K562 (cell line): ENCODE data around the gene KLHL24. TPM values are rescaled to one million over a fixed set of nuclear protein-coding genes. Genes with fewer than 3 reads are reported as not detected.

Source experiments
- ATAC-seq: fragments of 200-7000 bp; cut with Tn5 transposase; 3 replicates; pipeline ENCODE4 v1.9.1; 2020; ENCODE audit warnings: moderate library complexity
- Bru-seq: library from RNA; stranded (reverse); fragments of 400-500 nt; gene quantifications from one replicate; lab custom pipeline; 2021; lab: Mats Ljungman, UMichigan
- BruChase-seq, 2 experiments: library from RNA; stranded (reverse); fragments of 400-500 nt; gene quantifications; one replicate each; lab custom pipeline; 2021; lab: Mats Ljungman, UMichigan
- BruUV-seq: library from RNA; stranded (reverse); fragments of 400-500 nt; replicated peaks from 2 replicates; lab custom pipeline; 2021; lab: Mats Ljungman, UMichigan
- CTCF ChIA-PET: fragments of 300-600 bp; formaldehyde crosslinking; extraction: SDS; loops from one replicate; lab custom pipeline; 2021; ENCODE audit warnings: low intra/inter-chr PET ratio; lab: Yijun Ruan, JAX
- POLR2A ChIA-PET: fragments of 300-600, 350-650 bp; sonication (Branson Sonifier 250); formaldehyde crosslinking; extraction: SDS; loops from one replicate; lab custom pipeline; 2021; ENCODE audit warnings: antibody characterized with exemption, inconsistent platforms; lab: Yijun Ruan, JAX
- DNase-seq, 4 experiments: peaks; one replicate each; pipeline versions ENCODE4 v3.0.0 to v3.0.0-alpha.2; 2011 to 2018; ENCODE audit warnings: low spot score in 3 of 4, mixed read lengths in 3 of 4; ENCODE audit errors: extremely low read depth in 1 of 4
- FAIRE-seq: peaks from 2 replicates; lab custom pipeline; 2011; peaks lifted over from hg19 to GRCh38; lab: Jason Lieb, UNC
- H2AFZ ChIP-seq: 2 replicates; pipeline ENCODE4 v1.6.0; 2011; ENCODE audit warnings: low read depth, low read length, control low read depth, inconsistent platforms
- H3K27ac ChIP-seq: fragments of 200-600 bp; 3 replicates; pipeline ENCODE4 v1.8.0; 2011; ENCODE audit warnings: low read depth, mild to moderate bottlenecking, control low read depth, inconsistent platforms, low read length, moderate library complexity, mixed read lengths; ENCODE audit errors: extremely low read depth
- H3K27me3 ChIP-seq, 2 experiments: fragments of 300-600 bp in 1 of 2; 2 replicates in 1 of 2; 3 replicates in 1 of 2; pipeline versions ENCODE4 v1.6.0 to v1.8.0; 2011; ENCODE audit warnings: inconsistent platforms in 2 of 2, low read length in 2 of 2, mild to moderate bottlenecking in 1 of 2, mixed read lengths in 1 of 2, moderate library complexity in 1 of 2; ENCODE audit not compliant: control insufficient read depth in 2 of 2, insufficient read depth in 2 of 2
- H3K36me3 ChIP-seq: fragments of 300-600 bp; 3 replicates; pipeline ENCODE4 v1.8.0; 2011; ENCODE audit warnings: mild to moderate bottlenecking, low read length, inconsistent platforms; ENCODE audit not compliant: control insufficient read depth, insufficient read depth
- H3K4me1 ChIP-seq, 2 experiments: fragments of 200-600 bp in 1 of 2; replicated peaks in 1 of 2; 2 replicates in 1 of 2; 3 replicates in 1 of 2; pipeline versions ENCODE4 v1.5.1 to v1.8.0; 2011; ENCODE audit warnings: inconsistent platforms in 2 of 2, low read length in 2 of 2, mild to moderate bottlenecking in 1 of 2, mixed read lengths in 1 of 2, moderate library complexity in 1 of 2; ENCODE audit not compliant: control insufficient read depth in 2 of 2, insufficient read depth in 2 of 2
- H3K4me2 ChIP-seq: 2 replicates; pipeline ENCODE4 v1.6.1; 2011; ENCODE audit warnings: low read length, control low read depth, inconsistent platforms, mixed read lengths; ENCODE audit not compliant: insufficient read depth
- H3K4me3 ChIP-seq: fragments of 200-600 bp; sonication (generic), shearing (Covaris generic); 2 replicates; pipeline ENCODE4 v1.5.1; 2016; ENCODE audit warnings: control low read depth, inconsistent platforms
- H3K79me2 ChIP-seq: fragments of 200-600 bp; 3 replicates; pipeline ENCODE4 v1.8.0; 2011; ENCODE audit warnings: low read length, inconsistent platforms; ENCODE audit not compliant: control insufficient read depth, insufficient read depth
- H3K9ac ChIP-seq, 2 experiments: 2 replicates each; pipeline versions ENCODE4 v1.6.0 to v1.6.1; 2011; ENCODE audit warnings: low read depth in 2 of 2, low read length in 2 of 2, control low read depth in 1 of 2, inconsistent platforms in 1 of 2, mild to moderate bottlenecking in 1 of 2, mixed read lengths in 1 of 2; ENCODE audit not compliant: insufficient read depth in 1 of 2
- H3K9me1 ChIP-seq: one replicate; pipeline ENCODE4 v1.6.0; 2011; ENCODE audit warnings: inconsistent platforms, mild to moderate bottlenecking, low read length, moderate library complexity; ENCODE audit not compliant: control insufficient read depth, insufficient read depth
- H3K9me3 ChIP-seq: replicated peaks from 2 replicates; pipeline ENCODE4 v1.5.1; 2011; ENCODE audit warnings: low read depth, low read length, inconsistent platforms; ENCODE audit not compliant: control insufficient read depth, insufficient read depth
- H4K20me1 ChIP-seq: replicated peaks from 2 replicates; pipeline ENCODE4 v1.6.1; 2011; ENCODE audit warnings: low read length, inconsistent platforms, mixed read lengths; ENCODE audit not compliant: control insufficient read depth, insufficient read depth
- ERF ChIP-seq: fragments of 450-650 bp; formaldehyde crosslinking; IDR thresholded peaks from 2 replicates; pipeline ENCODE4 v1.4.0; 2020; ENCODE audit warnings: mild to moderate bottlenecking, mixed read lengths
- KLF16 ChIP-seq: IDR thresholded peaks from 2 replicates; pipeline ENCODE4 v1.6.1; 2016; ENCODE audit warnings: antibody characterized with exemption
- NRF1 ChIP-seq, 2 experiments: fragments of 450-650 bp; IDR thresholded peaks in 1 of 2; conservative IDR thresholded peaks in 1 of 2; 2 replicates each; pipeline ENCODE4 v1.6.1; 2014; ENCODE audit warnings: mild to moderate bottlenecking in 2 of 2
- TOE1 ChIP-seq, 2 experiments: fragments of 450-650 bp in 1 of 2; sonication (generic) in 1 of 2; formaldehyde crosslinking in 1 of 2; IDR thresholded peaks; 2 replicates each; pipeline versions ENCODE4 v1.7.1 to v1.8.0; 2016 to 2022; ENCODE audit warnings: borderline replicate concordance in 2 of 2, mild to moderate bottlenecking in 2 of 2, antibody characterized with exemption in 1 of 2, inconsistent platforms in 1 of 2, low read depth in 1 of 2, missing genetic modification reagents in 1 of 2, moderate library complexity in 1 of 2
- ZBTB1 ChIP-seq: sonication (generic); formaldehyde crosslinking; IDR thresholded peaks from 2 replicates; pipeline ENCODE4 v1.8.1; 2023; ENCODE audit warnings: missing genetic modification reagents, low read depth, mild to moderate bottlenecking, borderline replicate concordance
- ZNF12 ChIP-seq: sonication (generic); formaldehyde crosslinking; IDR thresholded peaks from 2 replicates; pipeline ENCODE4 v1.4.0; 2020; ENCODE audit warnings: mild to moderate bottlenecking, missing genetic modification reagents
- WGBS: fragments of 100-300 bp; shearing (Covaris generic); methylation state at CpG from one replicate; pipeline ENCODE4 v1.1.6; 2016; ENCODE audit warnings: low coverage, mixed read lengths; ENCODE audit not compliant: insufficient coverage; ENCODE audit errors: missing lambda C conversion rate; 5-methylcytosine and 5-hydroxymethylcytosine counted together
- in situ Hi-C: fragments of 300-500 bp; cut with MboI; formaldehyde crosslinking; loops from 4 replicates; pipeline ENCODE4 v1.15.0; 2018; ENCODE audit warnings: inconsistent platforms, mixed read lengths
- intact Hi-C: fragments of 100-400 bp; cut with micrococcal nuclease; formaldehyde crosslinking; loops from 2 replicates; pipeline ENCODE4 v1.14.2; 2022
- long read RNA-seq, 3 experiments: library from polyadenylated mRNA in 2 of 3; library from RNA in 1 of 3; unstranded in 2 of 3; stranded (forward) in 1 of 3; transcript quantifications; one replicate each; pipeline ENCODE4 v2.0.0, GENCODE V29; 2019 to 2022
- polyA minus RNA-seq, 3 experiments: library from RNA; depleted of rRNA, polyadenylated mRNA; stranded (reverse); fragments of >200 nt; gene quantifications; 2 replicates each; pipeline ENCODE4 v1.2.3, GENCODE V29; 2011
- polyA plus RNA-seq, 8 experiments: library from polyadenylated mRNA; depleted of rRNA in 4 of 8; stranded (reverse) in 5 of 8; unstranded in 3 of 8; fragments of >200 nt; fragmentation: Nextera tagmentation in 2 of 8; fragmentation: Illumina TruSeq in 1 of 8; extraction: Ambion mirVana in 2 of 8; extraction: Trizol in 1 of 8; gene quantifications; 2 replicates each; pipeline versions ENCODE4 v1.2.1 to v1.2.3, GENCODE V29; 2011 to 2014; ENCODE audit warnings: inconsistent platforms in 1 of 8, missing spikeins in 1 of 8
- total RNA-seq, 7 experiments: library from RNA; depleted of rRNA in 6 of 7; stranded (reverse); fragments of >200 nt in 6 of 7; fragmentation: Illumina TruSeq in 2 of 7; extraction: Trizol in 2 of 7; gene quantifications; 2 replicates each; pipeline versions ENCODE4 v1.2.1 to v1.2.3, GENCODE V29; 2011 to 2021; ENCODE audit warnings: low replicate concordance in 1 of 7
- TF ChIP-seq, protein P1 (sequence below): sonication (generic); formaldehyde crosslinking; IDR thresholded peaks from 2 replicates; pipeline ENCODE4 v1.8.0; 2022; ENCODE audit warnings: mild to moderate bottlenecking, missing genetic modification reagents

Gene KLHL24, protein sequence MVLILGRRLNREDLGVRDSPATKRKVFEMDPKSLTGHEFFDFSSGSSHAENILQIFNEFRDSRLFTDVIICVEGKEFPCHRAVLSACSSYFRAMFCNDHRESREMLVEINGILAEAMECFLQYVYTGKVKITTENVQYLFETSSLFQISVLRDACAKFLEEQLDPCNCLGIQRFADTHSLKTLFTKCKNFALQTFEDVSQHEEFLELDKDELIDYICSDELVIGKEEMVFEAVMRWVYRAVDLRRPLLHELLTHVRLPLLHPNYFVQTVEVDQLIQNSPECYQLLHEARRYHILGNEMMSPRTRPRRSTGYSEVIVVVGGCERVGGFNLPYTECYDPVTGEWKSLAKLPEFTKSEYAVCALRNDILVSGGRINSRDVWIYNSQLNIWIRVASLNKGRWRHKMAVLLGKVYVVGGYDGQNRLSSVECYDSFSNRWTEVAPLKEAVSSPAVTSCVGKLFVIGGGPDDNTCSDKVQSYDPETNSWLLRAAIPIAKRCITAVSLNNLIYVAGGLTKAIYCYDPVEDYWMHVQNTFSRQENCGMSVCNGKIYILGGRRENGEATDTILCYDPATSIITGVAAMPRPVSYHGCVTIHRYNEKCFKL
- 24.6 and 59.1 TPM in 2 replicates for total RNA-seq (2011; cell fraction: chromatin; rRNA removed; ENCODE audit: low replicate concordance)
- total RNA-seq (2011; cell fraction: nucleolus; rRNA removed), result 10.0 and 17.0 TPM in 2 replicates
- 23.2 and 26.3 TPM in 2 replicates for total RNA-seq (2011; cell fraction: nucleoplasm; rRNA removed)
- total RNA-seq (2014; rRNA removed) (9.5 and 14.2 TPM in 2 replicates), total RNA-seq (2014; rRNA removed; fragmentation: Illumina TruSeq; extraction: Trizol) (14.7 and 18.8 TPM in 2 replicates), total RNA-seq (2015; rRNA removed; fragmentation: Illumina TruSeq; extraction: Trizol) (7.4 and 8.7 TPM in 2 replicates), total RNA-seq (2021) (14.5 and 21.2 TPM in 2 replicates), polyA plus RNA-seq (2011; rRNA removed) (15.8 and 18.3 TPM in 2 replicates), polyA plus RNA-seq (2014; fragmentation: Illumina TruSeq; extraction: Trizol) (9.1 and 13.7 TPM in 2 replicates), polyA plus RNA-seq (2014; fragmentation: Nextera tagmentation; extraction: Ambion mirVana) (1 to 10 TPM; 3.3 to 6.6 TPM), polyA plus RNA-seq (2014; rRNA removed) (13.8 and 17.1 TPM in 2 replicates), polyA minus RNA-seq (2011; rRNA and poly(A)+ RNA removed) (76.5 and 94.0 TPM in 2 replicates), Bru-seq, nascent RNA (percentile 59 among the genes with signal in this experiment), BruChase-seq, experiment 1, labeled RNA remaining after a 2-hour chase (percentile 71 among the genes with signal in this experiment), BruChase-seq, experiment 2, labeled RNA remaining after a 6-hour chase (percentile 71 among the genes with signal in this experiment)
- 10.0 and 19.4 TPM in 2 replicates for polyA plus RNA-seq (2011; cell fraction: cytosol; rRNA removed)
- polyA plus RNA-seq (2011; cell fraction: nucleus; rRNA removed), result 5.9 and 12.3 TPM in 2 replicates
- 8.5 and 10.7 TPM in 2 replicates for polyA plus RNA-seq (2012)
- 18.3 and 29.7 TPM in 2 replicates for polyA minus RNA-seq (2011; cell fraction: cytosol; rRNA and poly(A)+ RNA removed)
- polyA minus RNA-seq (2011; cell fraction: nucleus; rRNA and poly(A)+ RNA removed), result 10.1 and 21.4 TPM in 2 replicates
- long read RNA-seq, experiment 1, full-length matches to known transcripts, result 8 of 28 reads
- long read RNA-seq, experiment 1, partial matches to known transcripts, result 4 of 28 reads
- long read RNA-seq, experiment 1, other reads (novel, unspliced or antisense), result 16 of 28 reads
- long read RNA-seq, experiment 2, partial matches to known transcripts, result 0 of 2 reads
- long read RNA-seq, experiment 2, other reads (novel, unspliced or antisense), result 2 of 2 reads
- long read RNA-seq, experiment 3, full-length matches to known transcripts, result 6 of 8 reads
- long read RNA-seq, experiment 3, partial matches to known transcripts, result 1 of 8 reads
- long read RNA-seq, experiment 3, other reads (novel, unspliced or antisense), result 1 of 8 reads

DNA sequence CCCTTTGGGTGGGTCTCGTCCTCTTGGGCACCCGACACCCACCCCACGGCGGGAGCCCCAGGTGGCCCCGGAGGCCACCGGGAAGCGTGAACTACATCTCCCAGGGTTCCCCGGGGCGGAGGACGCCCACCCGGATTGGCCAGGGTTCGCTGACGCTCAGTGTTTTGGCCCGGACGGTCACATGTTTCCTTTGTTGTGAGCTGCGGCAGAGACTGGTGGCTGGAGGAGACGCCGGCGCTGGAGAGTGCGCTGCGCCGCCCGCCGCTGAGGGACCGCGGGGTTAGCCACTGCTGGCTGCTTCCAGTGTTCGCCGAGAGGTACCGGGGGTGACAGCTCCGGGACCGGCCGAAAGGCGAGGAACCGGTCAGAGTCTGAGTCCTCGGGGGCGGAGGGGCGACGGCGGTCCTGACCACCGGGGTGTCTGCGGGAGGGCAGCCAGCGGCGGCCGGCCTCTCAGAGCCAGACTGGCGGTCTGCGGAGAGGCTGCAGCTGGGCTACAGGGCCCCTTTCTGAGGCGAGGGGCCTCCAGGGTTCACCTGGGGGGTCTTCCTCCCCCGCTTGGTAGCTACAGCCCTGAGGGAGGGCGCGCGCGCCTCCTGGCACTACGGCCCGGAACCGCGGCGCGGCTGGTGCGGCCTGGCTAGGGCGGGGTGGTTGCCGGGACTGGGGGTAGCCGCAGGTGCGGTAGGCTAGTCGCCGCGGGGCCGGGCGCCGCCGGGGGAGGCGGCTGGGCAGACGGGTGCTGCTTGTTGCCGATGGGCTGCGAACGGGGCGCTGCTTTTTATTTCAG is at the start of gene KLHL24:
TSS of gene KLHL24 (plus strand) at position 193 of the 790 bp plus-strand sequence. CDS start 14,734 bp downstream, outside the sequence.
- ChIA-PET CTCF (interaction anchor here (0.5 kb wide), 1 partner anchor 62 kb away, joined by 4 read pairs; no protein-coding TSS in a partner anchor), POLR2A (interaction anchor here (0.6 to 2.2 kb wide), 7 partner anchors 10 to 43 kb away, joined by 3 to 8 read pairs (median 3); no protein-coding TSS in a partner anchor)
- peak; percentile 85 to 96 (median 90) for DNase-seq
- peak within 1 kb of the TSS; percentile 89 for H3K4me2 ChIP-seq
- H3K79me2 ChIP-seq, result peaks cover 23% of the 10 kb centered on the region; the same call in 2 of the 3 replicates
- ATAC-seq, result peak; percentile 93
- under 1% methylated on average over 31 of the region's 76 CpGs for WGBS
- no peaks in the 10 kb centered on the region for H3K27me3 ChIP-seq
- intact Hi-C loops (no loop called here), in situ Hi-C loops (no loop called here)
- no peaks in the 10 kb centered on the region for H3K9me1 ChIP-seq
- H2AFZ ChIP-seq, result peak within 1 kb of the TSS; percentile 97
- H3K9me3 ChIP-seq, result no peaks in the 10 kb centered on the region
- no peaks in the 10 kb centered on the region for H4K20me1 ChIP-seq
- H3K4me3 ChIP-seq, result peak within 1 kb of the TSS; percentile 97
- no peaks in the 10 kb centered on the region for H3K36me3 ChIP-seq
- peak within 1 kb of the TSS; percentile 74 to 91 for H3K9ac ChIP-seq
- H3K27ac ChIP-seq, result peak within 1 kb of the TSS; percentile 94
- H3K4me1 ChIP-seq, result peaks cover 8 to 18% of the 10 kb centered on the region in 2 experiments; a peak in 4 of 5 replicates
- BruUV-seq, result no TSS peak
- peak; percentile 96 for FAIRE-seq
- TF ChIP-seq ZNF12 (0 out of 2 replicates have a peak, but pooled peaks have one; percentile 31), TOE1 (IDR thresholded peaks at IDR 0.05; ENCODE audit: borderline replicate concordance) (peak; percentile 76; the same call in 1 of the 2 replicates), TOE1 (CRISPR knock-in tag; IDR thresholded peaks at IDR 0.05; ENCODE audit: borderline replicate concordance, low read depth) (no peak), ERF (CRISPR knock-in tag) (0 out of 2 replicates have a peak, but pooled peaks have one; percentile 13), ZBTB1 (CRISPR knock-in tag) (peak; percentile 41; the same call in 1 of the 2 replicates), KLF16 (no peak), NRF1 (conservative IDR thresholded peaks at IDR 0.05 in 1 of 2, IDR thresholded peaks at IDR 0.05 in 1 of 2) (peak; percentile 82 to 84)
- TF ChIP-seq, protein P1, sequence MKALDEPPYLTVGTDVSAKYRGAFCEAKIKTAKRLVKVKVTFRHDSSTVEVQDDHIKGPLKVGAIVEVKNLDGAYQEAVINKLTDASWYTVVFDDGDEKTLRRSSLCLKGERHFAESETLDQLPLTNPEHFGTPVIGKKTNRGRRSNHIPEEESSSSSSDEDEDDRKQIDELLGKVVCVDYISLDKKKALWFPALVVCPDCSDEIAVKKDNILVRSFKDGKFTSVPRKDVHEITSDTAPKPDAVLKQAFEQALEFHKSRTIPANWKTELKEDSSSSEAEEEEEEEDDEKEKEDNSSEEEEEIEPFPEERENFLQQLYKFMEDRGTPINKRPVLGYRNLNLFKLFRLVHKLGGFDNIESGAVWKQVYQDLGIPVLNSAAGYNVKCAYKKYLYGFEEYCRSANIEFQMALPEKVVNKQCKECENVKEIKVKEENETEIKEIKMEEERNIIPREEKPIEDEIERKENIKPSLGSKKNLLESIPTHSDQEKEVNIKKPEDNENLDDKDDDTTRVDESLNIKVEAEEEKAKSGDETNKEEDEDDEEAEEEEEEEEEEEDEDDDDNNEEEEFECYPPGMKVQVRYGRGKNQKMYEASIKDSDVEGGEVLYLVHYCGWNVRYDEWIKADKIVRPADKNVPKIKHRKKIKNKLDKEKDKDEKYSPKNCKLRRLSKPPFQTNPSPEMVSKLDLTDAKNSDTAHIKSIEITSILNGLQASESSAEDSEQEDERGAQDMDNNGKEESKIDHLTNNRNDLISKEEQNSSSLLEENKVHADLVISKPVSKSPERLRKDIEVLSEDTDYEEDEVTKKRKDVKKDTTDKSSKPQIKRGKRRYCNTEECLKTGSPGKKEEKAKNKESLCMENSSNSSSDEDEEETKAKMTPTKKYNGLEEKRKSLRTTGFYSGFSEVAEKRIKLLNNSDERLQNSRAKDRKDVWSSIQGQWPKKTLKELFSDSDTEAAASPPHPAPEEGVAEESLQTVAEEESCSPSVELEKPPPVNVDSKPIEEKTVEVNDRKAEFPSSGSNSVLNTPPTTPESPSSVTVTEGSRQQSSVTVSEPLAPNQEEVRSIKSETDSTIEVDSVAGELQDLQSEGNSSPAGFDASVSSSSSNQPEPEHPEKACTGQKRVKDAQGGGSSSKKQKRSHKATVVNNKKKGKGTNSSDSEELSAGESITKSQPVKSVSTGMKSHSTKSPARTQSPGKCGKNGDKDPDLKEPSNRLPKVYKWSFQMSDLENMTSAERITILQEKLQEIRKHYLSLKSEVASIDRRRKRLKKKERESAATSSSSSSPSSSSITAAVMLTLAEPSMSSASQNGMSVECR (CRISPR knock-in tag), result peak; percentile 51; the same call in 1 of the 2 replicates
